Measurements from ENCODE around the gene SCARF1.

Gene SCARF1

DNA sequence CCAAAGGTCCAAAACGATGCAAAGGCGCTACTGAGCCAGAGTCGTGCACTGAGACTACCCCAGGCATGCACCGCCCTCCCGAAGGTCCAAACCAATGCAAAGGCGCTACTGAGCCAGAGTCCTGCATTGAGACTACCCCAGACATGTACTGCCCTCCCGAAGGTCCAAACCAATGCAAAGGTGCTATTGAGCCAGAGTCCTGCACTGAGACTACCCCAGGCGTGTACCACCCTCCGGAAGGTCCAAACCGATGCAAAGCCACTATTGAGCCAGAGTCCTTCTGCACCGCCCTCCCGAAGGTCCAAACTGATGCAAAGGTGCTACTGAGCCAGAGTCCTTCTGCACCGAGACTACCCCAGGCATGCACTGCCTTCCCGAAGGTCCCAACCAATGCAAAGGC is 44.0 kb downstream of the SCARF1 start:
- in situ Hi-C loops (cut with MboI; ENCODE audit: low sequenced_read_pairs) = no loop called here

DNA sequence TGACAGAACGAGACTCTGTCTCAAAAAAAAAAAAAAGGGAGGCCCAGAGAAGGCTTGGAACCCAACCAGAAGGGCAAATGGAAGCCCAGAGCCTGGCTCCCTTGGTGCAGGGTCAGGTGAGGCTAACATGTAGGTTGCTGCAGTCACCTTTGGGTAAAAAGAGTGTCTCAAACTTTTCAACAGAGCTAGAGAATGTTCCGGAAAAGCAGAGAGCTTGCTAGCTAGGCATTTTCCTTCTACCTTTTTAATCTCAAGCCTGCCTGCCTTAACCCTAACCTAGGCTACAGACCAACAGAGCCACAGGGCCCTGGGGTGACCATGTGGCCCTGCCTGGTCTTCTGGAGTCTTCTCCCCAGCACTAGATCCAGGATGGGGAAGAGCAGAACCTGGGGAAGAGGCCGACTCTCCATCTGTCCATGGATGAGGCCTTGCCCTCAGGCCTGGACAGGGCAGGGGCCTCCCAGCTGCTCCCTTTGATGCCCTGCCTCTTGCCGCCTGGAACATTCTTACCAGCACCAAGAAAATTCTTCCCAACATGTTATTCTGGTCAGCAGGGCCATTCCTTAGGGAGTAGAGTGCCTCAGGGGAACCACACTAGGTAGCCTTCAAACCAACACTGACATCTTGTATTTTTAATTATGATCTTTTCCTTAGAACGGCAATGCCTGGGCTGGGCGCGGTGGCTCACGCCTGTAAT is 47.0 kb downstream of the SCARF1 start:
- in situ Hi-C loops (cut with MboI; ENCODE audit: low sequenced_read_pairs) = no loop called here

DNA sequence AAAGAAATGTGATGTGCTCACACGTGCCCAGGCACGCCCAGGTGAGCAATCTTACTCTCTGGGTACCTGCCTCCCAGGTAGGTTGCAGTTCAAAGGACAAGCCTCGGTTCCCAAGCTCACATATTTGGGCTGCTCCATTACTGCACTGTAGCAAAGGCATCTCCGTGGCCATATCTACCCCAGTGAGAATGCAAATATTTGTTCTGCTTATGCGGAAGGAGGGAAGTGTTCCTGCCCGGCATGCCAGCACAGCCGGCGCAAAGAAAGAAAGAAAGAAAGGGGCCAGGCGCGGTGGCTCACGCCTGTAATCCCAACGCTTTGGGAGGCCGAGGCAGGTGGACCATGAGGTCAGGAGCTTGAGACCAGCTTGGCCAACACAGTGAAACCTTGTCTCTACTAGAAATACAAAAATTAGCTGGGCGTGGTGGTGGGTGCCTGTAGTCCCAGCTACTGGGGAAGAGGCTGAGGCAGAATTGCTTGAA is 47.6 kb downstream of the SCARF1 start:
- in situ Hi-C loops (cut with MboI; ENCODE audit: low sequenced_read_pairs) = no loop called here

DNA sequence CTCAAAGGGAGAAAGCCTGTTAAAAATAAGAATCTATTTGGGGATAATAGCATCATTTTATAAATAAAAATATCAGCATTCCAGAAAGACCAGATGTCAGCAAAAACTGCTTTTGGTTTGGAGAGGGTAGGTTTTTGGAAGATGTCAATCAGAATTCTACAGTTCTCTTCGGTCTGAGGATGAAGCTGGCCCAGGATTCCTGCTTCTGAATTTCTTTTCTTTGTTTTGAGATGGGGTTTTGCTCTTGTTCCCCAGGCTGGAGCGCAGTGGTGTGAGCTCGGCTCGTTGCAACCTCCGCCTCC is 52.0 kb downstream of the SCARF1 start:
- in situ Hi-C loops (cut with MboI; ENCODE audit: low sequenced_read_pairs) = no loop called here

DNA sequence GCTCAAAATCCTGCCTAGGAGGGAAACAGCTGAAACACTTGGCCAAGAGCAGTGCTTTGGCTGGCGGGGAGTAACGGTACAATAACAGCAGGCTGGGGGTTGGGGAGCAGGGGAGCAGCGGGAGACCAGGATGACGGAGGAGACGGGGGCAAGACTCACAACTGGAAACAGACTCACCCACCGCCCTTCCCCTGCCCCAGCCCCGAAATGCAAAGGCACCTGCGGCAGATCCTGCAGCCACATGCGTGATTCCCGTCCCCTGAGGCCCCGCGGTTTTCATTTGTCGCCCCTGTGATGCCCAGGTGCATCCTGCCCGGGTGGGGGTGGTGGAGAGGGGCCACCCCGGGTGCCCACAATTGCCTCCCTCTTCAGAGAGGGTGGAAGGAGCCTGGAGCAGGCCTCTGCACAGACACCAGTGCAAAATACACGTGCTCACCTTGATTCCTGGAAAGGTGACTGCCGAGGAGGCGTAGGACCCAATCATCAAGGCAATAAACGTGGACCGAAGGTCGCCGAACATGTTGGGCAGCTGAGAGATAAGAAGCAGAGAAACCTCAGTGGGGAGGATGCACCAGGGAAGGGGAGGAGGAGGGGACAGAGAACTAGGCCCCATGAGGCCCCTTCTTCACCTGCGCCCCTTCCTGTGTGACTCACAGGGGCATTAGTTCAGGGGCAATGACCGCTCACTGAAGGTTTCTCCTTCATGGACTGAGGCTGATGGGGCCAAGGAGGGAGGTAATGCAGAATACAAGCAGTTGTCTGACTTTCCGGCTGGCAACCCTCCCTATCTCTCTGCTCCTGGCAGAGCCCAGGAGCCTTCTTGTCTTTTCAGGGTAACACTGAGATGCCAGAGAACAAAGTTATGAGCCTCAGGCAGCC is 52.5 kb downstream of the SCARF1 start:
- in situ Hi-C loops (cut with MboI; ENCODE audit: low sequenced_read_pairs) = no loop called here

DNA sequence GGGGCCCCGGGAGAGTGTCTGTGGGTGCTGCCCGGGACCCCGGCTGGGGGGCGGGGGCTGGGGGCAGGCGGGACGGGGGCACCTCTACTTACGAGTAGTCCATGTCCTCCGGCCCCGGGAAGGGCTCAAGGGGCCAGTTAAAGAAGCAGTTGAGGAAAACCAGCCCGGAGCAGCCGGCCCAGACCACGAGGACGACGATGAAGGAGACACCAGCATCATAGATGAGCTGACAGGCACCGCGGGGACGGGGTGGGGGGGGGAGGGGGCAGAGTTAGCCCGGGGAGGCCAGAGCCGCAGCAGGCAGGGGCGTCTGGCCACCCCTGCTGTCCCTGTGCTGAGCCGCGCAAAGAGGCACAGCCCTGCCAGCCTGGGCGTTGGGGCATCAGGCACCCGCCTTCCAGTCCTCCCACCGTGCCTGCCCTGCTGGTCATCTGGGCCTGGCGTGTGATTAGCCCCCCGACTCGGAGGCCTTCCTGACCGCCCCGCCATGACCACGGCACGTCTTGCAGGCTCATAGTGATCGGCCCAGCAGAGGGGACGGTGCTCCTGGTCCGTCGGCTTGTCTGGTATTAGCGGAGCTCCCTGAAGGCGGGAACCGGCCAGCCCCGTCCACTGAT is 54.0 kb downstream of the SCARF1 start:
- in situ Hi-C loops (cut with MboI; ENCODE audit: low sequenced_read_pairs) = no loop called here

DNA sequence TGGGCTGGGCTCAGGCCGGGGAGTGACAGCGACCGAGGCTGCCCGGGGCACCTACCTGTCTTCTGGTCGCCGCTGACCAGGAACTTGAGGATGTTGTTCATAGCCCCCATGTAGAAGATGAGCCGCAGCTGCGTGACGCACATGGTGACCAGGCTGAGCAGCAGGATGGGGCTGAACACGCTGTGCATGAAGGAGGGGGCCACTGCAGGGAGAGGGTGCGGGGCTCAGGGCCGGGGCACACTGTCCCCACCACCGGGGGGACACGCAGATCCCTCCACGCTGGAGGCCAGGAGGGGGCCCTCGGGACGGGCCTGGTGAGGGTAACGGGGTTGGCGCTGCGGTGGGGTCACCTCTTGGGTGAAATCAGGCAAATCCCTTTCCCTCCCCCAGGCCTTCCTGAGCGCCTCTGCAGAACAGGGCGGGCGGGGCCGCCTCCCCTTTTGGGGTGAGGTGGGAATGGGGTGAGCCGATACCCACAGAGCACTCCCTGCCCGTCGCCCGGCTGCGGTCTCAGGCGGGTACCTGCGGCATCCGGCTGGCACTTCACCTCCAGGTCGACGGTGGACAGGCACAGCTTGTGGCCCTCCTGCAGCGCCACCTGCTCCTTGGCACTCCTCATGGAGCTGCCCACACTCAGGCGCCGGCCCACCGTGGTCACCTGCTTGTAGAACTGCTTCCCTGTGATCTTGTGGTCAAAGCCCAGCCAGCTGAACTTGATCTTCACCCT is 54.6 kb downstream of the SCARF1 start:
- in situ Hi-C loops (cut with MboI; ENCODE audit: low sequenced_read_pairs) = no loop called here

DNA sequence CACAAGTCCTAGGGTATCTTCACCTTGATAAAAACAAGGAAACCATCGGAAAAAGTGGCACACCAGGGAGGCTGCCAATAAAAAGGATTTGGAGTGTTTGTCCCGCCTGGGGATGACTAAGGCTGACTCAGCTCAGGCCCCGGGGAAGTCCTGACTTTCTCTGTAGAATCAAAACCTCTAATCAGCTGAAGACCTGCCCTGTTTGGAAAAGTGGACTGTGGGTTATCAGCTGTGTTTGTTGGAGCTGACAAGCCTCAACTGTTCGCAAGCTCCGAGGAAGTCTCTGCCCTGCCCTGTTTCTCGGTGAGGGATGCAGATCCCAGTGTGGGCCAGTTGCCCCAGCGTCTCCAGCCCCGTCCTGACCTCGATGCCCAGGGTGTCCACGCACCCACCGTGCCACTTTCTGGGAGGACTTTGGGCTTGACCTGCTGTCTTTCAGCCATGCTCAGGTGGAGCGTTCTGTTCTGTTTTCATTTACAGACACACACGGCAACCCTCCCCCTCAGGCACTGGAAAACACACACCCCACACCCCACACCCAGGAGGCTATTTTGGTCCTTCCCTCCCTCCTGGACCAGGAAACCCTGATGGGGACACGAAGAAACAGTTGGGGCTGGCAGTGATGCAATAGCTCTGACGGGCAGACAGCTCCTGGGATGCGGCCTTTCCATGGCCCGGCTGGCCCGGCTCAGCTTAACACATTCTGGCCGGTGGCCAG is 55.3 kb downstream of the SCARF1 start:
- in situ Hi-C loops (cut with MboI; ENCODE audit: low sequenced_read_pairs) = no loop called here

DNA sequence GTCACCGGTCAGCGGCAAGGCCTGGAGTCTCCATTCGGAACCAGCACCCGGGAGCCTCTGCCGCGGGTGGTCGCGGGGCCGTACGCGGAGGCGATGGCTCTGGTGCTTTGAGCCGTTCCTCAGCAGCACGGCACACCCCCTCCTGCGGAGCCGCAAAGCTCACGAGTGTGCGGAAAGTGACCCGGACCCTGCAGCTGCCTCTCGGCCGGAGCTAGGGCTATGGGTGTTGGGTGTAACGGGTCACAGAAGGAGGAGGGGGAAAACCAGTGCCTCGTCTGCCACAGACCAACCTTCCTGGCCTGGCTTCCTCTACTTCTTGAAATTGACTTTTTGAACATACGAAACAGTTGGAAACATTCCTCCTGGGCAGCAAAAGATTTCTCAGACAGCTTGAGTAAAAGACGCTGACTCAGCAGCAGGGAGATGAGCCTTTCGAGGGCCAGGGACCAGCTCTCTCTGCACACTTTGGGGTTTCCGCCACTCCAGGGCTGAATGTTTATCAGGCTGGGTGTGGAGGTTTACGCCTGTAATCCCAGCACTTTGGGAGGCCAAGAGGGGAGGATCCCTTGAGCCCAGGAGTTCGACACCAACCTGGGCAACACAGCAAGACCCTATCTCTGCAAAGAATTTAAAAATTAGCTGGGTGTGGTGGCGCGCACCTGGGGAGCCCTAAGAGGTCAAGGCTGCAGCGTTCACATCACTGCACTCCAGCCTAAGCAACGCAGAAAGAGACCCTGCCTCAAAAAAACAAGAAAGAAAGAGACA is 56.5 kb downstream of the SCARF1 start:
- in situ Hi-C loops (cut with MboI; ENCODE audit: low sequenced_read_pairs) = no loop called here

DNA sequence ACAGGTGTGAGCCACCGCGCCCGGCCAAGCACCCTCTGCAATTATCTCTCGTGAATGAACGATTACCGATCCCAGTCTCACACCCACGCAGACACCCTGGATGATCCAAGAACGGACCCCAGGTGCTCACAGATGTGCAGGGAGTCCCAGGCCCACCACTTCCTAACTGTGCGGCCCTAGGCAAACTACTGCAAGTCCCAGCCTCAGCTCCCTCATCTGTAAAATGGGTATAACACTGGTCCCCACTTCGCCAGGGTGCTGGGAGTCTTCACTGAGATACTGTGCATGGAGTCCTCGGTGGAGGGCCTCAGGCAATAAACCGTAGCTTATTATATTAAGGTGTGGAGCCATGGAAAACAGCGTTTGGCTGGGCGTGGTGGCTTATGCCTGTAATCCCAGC is 61.4 kb downstream of the SCARF1 start:
- in situ Hi-C loops (cut with MboI; ENCODE audit: low sequenced_read_pairs) = no loop called here
